Measurements from ENCODE around the gene COL2A1.

The COL2A1 gene
- 0 to 0.26 (median 0.02) reads per million in 18 experiments for total RNA-seq

- no peak for DNase-seq
Measured at GRCh38 chr12:48004053-48004941, at the start of gene COL2A1. Gene COL2A1, minus strand, starts transcription at chr12:48004476. Its CDS starts 155 bp downstream, at chr12:48004321.

GRCh38 chr12:48053883-48054282 is 49.6 kb upstream of the COL2A1 start:
- no peak for DNase-seq

- DNase-seq: no peak
Measured at GRCh38 chr12:48053122-48053521, 48.8 kb upstream of the COL2A1 start.

- DNase-seq: no peak
Measured at GRCh38 chr12:48051681-48052080, 47.4 kb upstream of the COL2A1 start.

- no peak for DNase-seq
Measured at GRCh38 chr12:48050174-48050573, 45.9 kb upstream of the COL2A1 start.

GRCh38 chr12:48045965-48046518 is 41.8 kb upstream of the COL2A1 start:
- no peak for DNase-seq

GRCh38 chr12:48045061-48045846 is 41.0 kb upstream of the COL2A1 start:
- DNase-seq: no peak

- no peak for DNase-seq
Measured at GRCh38 chr12:48044396-48044795, 40.1 kb upstream of the COL2A1 start.

- DNase-seq: no peak
Measured at GRCh38 chr12:48043771-48044170, 39.5 kb upstream of the COL2A1 start.

- DNase-seq: no peak
Measured at GRCh38 chr12:48041591-48042423, 37.5 kb upstream of the COL2A1 start.

GRCh38 chr12:48040354-48040753 is 36.1 kb upstream of the COL2A1 start:
- no peak for DNase-seq

GRCh38 chr12:48039151-48039550 is 34.9 kb upstream of the COL2A1 start:
- DNase-seq: no peak

GRCh38 chr12:48038085-48038484 is 33.8 kb upstream of the COL2A1 start:
- DNase-seq: peak; percentile 40 to 52

GRCh38 chr12:48037267-48037915 is 33.1 kb upstream of the COL2A1 start:
- DNase-seq: no peak

GRCh38 chr12:48036818-48037217 is 32.5 kb upstream of the COL2A1 start:
- no peak for DNase-seq

GRCh38 chr12:48034835-48035805 is 30.8 kb upstream of the COL2A1 start:
- no peak for DNase-seq

GRCh38 chr12:48033451-48033850 is 29.2 kb upstream of the COL2A1 start:
- DNase-seq: no peak

- no peak for DNase-seq
Measured at GRCh38 chr12:48032597-48032996, 28.3 kb upstream of the COL2A1 start.

- DNase-seq: no peak
Measured at GRCh38 chr12:48031135-48031960, 27.1 kb upstream of the COL2A1 start.
